HG02759 (cell line): ENCODE measurements around the gene IRX1.

Experiments
- ATAC-seq: cut with Tn5 transposase; IDR thresholded peaks from one replicate; pipeline ENCODE4 v1.9.1; 2021; ENCODE audit warnings: mild to moderate bottlenecking, moderate library complexity; ENCODE audit not compliant: unreplicated experiment

The IRX1 gene

DNA sequence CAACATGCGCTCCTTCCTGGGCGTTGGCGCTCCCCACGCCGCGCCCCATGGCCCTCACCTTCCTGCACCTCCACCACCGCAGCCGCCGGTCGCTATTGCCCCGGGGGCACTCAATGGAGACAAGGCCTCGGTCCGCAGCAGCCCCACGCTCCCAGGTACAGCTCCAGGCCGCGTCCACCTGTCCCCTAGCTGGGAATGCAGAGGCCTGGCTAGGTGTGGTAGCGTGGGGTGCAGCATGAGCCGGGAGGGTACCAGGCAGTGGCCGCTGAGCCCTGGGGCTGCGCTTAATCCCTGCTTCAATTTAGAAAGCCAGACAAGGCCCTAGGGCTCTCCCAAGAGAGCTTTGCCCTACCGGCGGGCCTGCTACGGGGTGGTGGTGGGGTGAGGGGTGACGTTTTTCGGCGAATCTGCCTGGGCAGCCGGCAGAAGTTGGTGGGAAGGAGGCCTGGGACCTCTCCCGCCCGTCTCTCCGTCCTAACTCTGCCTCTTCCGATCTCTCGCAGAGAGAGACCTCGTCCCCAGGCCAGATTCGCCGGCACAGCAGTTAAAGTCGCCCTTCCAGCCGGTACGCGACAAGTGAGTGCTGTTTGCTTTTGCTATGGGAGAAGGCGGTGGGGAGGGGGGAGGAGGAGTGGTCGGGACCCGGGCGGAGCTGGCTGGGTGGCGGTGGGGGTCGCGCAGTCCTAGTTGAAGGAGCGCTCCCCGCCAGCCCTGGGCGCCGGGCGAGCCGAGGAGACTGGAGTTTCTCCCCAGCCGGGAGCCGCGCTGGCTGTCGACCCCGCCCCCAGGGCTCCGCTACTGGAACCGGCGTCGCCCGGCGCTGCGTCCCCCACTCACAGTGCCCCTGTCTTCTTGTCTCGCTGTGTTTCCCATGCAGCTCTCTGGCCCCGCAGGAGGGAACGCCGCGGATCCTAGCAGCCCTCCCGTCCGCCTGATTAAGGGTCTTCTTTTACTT lies 4.8 kb downstream of the IRX1 start:
- no peak for ATAC-seq

DNA sequence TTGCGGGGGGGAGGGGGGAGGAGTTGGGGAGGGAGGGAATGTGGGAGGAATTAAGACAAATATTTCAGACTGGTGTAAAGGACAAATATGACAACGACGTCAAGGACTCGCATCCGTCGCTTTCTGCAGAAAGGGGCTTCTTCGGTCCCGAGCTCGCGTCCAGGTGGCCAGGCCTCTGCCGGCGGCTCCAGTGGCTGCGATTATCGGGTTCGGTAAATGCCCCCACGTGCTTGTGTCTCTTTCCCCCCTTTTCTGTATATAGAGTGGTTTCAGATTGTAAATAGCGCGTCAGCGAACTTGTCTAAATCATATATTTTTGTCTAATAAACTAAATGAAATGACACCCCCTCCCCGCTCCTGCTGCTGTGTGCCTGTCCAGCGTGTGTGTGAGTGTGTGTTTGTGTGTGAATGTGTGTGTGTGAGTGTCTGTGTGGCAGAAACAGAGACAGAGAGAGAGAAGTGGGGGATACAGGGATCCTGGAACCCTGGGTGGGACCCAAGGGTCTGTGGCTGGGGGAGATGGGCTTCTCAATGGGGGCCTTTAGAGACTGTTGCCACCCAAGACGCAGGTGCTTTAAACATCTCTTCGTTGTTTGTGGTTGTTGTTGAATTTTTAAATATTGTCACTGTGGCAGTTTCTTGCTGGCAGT lies 5.6 kb downstream of the IRX1 start:
- no peak for ATAC-seq

DNA sequence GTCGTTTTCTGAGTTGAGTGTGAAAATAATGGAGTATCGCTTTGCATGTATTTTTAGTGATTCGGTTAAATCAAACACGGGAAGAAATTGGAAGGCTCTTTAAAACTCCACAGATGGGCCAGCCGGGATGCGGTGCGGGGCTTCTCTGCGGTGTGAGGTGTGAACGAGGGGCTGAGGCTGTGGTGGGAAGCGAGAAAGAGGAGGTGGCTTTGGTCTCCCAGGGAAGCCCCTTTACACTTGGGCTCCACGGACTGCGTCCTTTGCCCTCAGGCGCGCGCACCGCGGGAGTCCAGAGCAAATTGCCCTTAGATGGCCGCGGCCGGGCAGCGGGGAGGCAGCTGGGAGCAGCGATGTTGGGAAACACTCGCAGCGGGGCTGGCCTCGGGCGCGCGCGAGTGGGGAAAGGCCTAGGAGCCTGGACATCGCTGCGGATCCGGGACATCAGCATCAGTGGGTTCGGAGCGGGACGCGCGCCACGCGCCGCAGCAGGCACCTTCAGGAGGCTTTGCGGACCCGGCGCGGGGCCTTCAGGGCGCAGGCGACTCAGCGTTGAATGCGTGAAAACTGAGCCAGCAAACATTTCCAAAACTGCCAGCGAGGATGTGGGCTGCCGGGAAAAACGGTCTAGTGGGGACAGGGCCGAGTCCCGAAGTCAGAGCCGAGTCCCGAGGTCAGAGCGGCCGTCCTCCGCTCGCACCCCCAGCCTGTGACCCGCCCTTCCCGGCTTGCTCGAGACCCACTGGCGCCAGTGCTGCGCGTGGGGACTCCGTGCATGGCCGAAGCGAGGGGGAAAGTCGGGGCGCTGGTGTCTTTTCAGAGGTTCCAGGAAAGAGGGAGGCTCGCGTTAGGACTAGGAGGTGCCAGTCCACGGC lies 6.5 kb downstream of the IRX1 start:
- ATAC-seq, result no peak

DNA sequence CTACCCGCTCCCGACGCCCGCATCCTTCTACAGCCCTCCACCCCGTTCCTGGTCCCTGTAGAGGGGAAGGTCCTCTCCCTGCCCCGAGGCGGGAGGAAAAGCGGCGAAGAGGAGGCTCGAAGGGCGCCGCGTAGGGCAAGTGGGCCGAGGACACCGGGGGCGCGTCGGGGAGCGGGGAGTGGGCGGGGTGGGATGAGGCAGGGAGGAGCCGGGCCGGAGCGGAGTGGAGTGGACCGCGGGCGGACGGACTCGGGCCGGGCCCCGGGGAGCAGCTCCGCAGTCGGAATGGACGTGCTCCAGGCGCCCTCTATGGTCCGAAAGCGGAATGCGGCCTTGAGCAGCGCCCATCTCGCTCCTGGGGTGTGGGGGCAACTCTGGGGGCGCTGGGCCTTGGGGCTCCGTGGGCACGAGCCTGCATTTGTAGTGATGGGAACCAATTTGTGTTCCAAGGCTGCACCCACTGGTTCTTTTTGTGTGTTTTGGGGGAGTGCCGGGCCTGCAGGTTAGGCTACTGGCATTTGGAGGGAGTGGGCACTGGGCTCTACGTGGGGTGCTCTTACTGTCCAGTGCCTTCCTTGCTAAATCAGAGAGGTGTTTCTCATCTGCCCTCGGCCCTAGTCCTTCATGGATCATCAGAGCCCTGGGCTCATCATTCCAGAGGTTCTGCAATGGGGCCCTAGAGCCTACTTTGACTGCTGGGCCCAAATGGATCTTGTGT lies 7.3 kb downstream of the IRX1 start:
- ATAC-seq, result no peak

DNA sequence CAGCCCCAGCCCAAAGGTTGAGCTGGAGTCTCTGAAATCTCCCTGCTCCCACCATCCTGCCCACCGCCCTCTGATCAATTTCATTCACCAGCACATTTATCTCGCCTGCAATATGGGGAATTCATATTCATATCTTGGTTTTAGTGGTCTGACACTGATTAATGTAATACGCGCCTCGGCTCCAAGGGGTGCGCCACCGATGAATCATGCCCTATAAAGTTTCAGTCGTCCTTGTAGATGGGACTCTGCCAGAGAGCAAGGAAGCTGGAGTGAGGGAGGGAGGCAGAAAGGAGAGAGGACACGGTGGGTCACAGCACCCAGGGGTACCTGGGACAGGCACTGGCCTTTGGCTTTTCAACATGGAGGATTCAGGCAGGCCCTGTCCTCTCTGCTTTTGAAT lies 8.9 kb downstream of the IRX1 start:
- no peak for ATAC-seq

DNA sequence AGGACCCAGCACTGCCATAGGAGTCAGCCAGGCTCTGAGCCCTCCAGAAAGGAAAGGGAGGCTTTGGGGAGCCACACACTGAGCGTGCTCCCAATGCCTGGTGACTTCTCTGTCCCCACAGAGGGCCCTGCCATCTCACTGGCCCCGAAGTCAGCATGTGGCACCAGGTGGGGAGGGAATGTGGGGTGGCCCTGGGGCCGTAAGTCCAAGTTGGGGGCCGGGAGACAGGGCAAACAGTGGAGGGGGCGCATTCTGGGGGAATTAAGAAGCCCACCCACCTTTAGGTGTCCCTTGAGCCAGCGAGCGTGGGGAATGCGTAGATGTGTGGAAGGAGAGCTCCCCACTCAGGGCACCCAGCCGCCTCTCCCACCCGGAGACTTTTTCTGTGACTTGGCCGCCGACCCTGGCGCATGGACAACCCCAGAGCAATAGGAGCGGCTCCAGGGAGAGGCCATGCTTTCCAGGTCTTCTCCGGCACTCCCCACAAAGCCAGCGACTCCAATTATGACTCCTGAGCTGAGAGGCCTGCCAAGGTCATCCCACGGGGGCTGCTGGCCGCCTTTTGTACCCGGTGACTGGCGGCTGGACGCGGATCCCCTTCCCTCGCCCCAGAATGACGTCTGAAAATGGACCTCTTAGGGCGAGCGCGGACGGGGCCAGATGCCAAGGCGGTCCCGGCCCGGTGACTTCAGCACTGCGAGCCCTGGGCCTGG lies 9.8 kb downstream of the IRX1 start:
- no peak for ATAC-seq

DNA sequence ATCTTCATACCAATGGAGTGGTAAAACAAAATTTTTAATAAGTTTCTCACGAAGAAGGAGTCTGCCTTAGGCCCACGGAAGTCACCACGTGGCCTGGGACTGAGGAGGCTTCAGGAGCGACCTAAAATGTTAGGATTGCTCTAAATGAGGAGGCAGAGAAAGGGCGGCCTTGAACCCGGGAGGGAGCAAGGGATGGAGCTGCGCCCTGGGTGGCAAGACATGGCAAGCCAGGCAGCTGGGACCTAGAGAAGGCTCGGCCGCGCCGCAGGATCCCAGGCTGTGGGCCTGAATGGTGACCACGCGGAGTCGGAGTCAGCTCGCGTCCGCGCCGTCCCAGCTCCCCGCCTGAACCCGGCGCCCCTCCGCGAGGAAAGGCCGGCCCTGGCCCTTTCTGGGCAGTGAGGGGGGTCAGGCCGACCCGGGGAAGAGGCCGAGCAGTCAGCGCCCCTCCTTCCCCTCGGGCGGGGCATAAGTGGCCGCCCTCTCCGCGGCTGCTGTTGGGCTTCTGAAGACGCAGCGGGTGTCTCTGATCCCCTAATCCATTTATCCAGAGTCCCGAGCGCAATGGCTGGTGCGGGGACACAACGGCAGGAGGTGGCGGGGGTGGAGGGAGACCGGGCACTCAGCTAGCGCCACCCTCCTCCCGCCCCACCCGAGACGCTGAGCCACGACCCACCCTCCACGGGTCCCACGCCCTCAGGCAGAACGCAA lies 10.6 kb downstream of the IRX1 start:
- ATAC-seq, result no peak

DNA sequence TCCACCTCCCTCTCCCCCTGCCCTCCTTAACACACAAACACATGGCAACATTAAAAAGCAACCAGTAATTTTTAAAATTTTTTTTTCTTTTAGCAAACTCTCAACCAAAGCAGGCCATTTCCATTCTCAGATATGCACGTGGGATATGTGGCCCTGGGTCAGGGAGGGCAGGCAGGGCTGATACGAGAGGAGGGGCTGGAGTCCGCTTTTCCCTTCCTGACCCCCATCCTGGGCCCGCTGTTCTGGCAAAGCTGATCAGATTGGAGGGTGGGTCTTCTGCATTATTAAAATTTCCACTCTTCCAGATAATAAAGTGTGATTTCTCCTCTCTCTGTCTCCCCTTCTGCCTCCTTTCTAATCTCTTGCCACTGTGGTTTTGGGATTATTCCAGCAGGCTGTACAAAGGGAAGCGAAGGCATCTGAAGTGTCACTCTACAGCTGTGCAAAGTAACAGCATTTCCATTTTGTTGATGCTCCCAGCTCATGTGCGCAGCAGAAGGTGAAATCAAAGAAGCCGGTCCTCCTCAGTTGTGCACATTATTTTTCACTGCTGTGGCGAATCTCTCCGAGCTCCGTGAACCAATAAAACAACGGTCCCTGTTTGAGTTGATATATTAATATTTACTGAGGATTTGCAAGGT lies 12.0 kb downstream of the IRX1 start:
- ATAC-seq, result no peak

DNA sequence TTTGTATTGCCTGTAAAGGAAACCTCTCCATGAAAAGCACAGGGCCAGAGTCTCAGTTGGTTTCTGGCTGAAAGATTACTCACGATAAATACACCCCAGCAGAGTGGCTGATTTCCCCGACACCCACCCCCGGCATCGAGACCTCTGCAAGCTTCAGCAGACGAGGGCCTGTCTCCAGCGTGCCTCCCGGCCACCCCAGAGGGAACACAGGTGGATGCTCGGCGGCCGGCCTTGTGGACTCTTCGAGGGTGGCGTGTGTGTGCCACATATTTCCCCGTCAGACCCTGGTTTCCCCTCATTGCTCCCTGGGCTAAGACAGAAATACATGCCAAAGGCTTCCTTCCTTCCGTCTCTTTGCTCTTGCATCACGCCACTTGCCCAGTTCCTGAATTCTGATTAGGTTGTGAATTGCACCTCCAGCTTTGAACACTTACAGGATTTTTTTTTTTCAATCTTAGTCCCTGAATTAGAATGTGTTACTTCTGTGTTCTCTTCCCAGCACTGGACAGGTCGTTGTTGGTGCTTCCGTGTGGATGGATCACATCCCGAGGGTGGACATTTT lies 13.6 kb downstream of the IRX1 start:
- ATAC-seq, result no peak

DNA sequence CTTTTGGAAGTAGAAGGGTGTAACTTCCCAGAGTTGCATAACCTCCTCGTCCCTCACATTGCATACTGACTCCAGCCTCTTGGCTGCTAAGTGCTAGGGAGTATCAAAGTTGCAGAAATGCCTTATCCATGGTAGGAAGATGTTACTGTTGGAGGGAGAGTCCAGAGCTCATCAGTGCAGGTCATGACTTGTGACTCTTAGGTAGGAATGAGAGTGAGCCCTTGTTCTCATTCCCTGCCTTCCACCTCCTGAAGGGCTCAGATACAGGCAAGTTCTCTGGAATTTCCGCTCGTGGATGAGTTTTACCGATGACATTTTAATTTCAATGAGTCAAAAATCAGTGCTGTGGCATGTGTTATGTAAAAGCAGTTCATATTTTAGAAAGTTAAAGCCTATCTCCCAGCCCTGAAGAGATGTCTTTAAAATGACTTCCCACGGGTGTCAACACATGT lies 17.0 kb downstream of the IRX1 start:
- no peak for ATAC-seq

DNA sequence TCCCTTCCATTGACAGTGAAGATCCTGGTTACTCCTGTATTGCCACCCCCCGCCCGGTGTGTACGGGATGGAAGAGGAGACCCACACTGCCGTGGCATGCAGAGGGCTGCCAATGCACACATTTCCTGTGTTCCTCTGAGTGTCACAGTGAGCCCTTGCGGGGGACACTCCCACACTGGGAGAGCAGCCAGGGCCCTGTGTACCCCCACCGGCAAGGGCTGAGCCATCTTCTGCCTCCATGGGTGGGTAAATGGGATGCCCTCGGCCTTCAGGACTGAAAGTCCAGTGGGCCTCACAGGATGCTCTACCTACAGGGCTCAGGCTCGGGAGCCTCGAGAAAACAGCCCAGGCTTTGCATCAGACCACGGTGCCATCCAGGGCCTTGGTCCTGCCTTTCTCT lies 18.1 kb downstream of the IRX1 start:
- no peak for ATAC-seq

DNA sequence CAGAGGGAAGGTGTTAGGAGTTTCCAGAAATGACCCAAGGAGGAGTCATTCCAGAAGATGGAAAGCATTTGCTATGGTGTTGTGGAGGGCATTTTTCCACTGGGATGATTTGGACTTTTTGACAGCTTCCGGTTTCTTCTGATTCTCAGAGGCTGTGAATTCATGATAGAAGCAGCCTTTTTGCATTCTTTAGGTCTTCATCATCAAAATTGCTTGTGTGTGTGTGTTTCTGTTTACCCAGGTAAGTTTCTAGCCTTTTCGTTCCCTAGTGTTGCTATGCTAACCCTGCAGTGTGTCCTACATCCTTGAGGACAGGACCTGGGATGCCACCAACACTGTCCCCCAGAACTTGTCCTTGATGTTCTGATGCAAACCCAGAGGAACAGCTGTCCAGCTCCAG lies 19.6 kb downstream of the IRX1 start:
- ATAC-seq, result no peak

DNA sequence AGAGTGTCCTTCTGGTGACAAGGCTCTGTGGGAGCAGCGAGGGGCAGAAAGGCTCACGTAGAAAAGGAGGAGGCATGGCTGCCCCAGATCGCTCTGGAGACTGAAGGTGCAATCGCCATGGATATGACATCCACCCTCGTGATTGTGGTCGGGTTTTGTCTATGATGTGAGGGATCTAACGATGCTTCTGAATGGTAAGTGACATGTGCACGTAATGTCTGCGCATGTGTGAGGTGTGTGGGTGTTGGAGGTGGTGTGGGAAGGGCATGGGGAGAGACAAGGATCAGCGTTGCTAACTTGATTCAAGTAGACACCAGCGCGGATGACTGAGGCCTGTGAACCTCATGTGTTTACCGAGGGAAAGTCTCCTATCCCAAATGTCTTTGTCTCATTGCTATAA lies 20.2 kb downstream of the IRX1 start:
- no peak for ATAC-seq

DNA sequence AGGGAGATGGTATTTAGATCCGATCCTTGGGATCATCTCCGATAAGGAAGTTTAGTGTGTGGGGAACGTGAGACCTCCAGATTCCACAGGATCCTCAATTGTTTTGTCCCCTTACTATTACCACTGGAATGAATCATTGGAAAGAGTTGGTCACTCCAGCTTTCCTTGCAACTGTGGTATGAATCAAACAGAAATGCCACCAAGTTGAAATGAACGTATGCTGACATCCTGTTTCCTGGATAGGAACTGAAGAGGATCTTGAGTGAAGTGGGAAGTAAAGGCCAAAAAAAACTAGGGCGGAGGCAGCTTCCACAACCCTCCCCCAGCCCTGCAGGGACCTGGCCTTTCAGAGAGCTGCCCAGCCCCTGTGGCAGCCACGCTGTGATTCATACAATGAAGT lies 23.9 kb downstream of the IRX1 start:
- ATAC-seq, result no peak

DNA sequence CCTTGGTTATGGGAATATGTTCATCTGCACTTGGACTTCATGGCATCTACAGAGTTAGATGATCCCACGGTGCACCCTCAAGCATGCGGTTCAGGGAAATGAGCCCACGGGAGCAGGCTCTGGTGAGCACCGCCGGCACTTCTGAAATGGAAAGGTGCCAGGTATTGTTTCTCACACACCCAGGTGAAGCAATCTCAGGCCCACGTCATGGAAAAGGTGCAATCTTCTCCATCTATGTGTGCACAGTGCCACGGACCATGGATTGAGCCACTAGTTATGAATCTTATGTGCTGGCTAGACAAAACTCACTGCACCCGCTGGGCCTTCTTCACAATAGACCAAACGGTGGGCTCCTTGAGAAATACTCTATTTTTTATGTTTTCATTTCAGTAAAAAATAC lies 27.3 kb downstream of the IRX1 start:
- no peak for ATAC-seq

DNA sequence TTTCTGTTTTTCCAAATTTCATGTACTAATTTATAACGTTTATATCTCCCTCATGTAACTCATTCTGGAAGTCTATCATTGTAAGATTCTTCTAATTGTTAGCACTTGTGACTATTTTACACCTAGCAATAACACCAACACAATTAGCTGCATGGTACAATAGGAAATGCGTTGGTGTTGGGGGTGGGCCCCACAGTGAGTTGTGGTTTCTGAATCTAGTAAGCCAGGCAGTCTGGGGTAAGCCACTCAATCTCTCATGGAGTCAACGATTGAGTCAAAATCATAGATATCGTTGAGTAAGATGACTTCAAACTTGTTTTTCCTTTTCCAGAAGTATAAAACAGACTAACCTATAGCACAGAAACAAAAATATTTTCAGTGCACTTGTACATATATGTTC lies 30.0 kb downstream of the IRX1 start:
- no peak for ATAC-seq

DNA sequence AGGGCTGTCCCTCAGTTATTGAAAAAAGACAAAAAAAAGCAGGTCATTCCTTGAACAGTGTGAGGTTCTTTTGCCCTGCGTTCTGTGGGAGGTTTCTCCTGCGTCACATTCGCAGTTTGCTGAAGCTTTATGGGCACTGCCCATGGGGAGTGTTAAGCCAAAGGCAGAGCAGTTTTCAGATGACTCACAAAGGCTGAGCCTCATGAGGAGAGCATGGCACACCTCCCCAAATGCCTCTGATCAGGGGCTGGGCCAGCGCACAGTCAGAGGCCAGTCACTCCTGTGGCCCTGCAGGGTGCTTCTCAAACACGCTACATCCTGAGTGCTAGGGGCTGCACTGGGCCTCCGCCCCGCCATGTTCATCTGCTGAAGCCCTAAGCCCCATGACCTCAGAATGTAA lies 38.4 kb downstream of the IRX1 start:
- ATAC-seq, result no peak

DNA sequence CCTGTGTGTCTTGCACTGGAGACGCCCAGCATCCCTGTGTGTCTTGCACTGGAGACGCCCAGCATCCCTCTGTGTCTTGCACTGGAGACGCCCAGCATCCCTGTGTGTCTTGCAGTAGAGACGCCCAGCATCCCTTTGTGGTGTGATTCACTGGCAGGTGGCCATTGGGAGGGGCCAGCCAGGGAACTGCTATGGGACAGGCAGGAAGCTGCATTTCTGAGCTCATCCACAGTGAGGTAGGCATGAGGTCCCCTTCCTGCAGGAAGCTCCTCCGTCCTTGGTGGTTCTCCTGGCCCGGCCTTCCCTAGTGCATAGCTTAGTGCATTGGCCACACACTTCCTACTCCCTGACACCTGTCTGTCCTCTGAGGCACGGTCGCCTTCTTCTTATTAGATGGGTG lies 43.5 kb downstream of the IRX1 start:
- no peak for ATAC-seq

DNA sequence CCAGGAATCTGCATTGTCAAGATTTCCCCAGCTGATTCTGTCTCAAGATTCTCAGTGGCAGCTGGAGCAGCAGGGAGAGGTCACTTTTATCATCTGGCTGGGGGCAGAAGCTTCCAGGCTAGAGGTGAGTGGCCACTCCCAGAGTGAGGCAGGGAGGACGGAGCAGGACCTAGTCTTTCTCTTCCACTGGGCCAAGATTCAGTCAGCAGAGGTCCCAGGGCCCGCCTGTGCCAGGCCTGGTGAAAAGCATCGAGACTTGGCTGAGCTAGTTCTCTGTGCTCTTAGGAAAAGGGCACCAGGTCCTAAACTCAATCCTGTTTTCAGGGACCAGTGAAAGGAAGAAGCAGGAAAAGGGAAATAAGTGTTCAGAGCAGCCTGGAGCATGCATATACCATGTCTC lies 46.6 kb downstream of the IRX1 start:
- ATAC-seq, result no peak
